HG03378 (cell line): Measurements from ENCODE around the gene RABGGTA.
"Not testable (repeated sequence)": the region's sequence is repeated elsewhere in the genome, so short reads cannot be mapped to it uniquely, and the experiment has no call there.

ENCODE experiments used
- ATAC-seq: cut with Tn5 transposase; IDR thresholded peaks from one replicate; pipeline ENCODE4 v1.9.1; 2021; ENCODE audit warnings: mild to moderate bottlenecking, moderate library complexity; ENCODE audit not compliant: unreplicated experiment

The RABGGTA gene

GRCh38 chr14:24219521-24219920, 51.9 kb downstream of the RABGGTA start:
- ATAC-seq: no peak

DNA sequence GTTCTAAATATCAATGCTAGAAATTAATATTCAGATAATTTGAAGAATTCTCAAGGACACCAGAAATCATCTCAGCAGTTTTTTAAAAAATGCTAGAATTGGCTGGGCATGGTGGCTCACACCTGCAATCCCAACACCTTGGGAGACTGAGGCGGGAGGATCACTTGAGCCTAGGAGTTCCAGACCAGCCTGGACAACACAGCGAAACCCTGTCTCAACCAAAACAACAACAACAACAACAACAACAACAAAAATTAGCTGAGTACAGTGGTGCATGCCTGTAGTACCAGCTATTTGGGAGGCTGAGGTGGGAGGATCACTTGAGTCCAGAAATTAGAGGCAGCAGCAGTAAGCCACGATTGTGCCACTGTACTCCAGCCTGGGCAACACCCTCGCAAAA, 52.3 kb downstream of the RABGGTA start:
- no peak for ATAC-seq

- ATAC-seq: not testable (repeated sequence)
Measured at GRCh38 chr14:24216876-24217275, 54.5 kb downstream of the RABGGTA start.

DNA sequence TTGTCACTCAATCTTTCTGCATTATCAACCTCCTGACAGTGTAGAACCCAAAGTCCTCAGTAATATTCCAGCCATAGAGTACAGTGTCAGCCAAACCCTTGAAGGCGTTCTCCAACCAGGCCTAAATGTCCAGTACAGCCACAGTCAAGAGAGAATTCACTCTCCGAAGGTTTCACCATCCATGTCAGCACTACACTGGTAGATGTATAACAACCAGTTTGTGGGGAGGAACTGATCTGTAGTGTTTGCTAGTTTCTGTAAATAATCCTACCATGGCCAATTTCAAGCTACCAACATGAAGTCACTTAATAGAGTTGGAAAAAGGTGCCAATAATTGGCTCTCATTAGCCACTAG, 55.1 kb downstream of the RABGGTA start:
- no peak for ATAC-seq
